ENCODE data around the gene ZNF343.
"Not testable (repeated sequence)": the region's sequence is repeated elsewhere in the genome, so short reads cannot be mapped to it uniquely, and the experiment has no call there.

The ZNF343 gene

DNA sequence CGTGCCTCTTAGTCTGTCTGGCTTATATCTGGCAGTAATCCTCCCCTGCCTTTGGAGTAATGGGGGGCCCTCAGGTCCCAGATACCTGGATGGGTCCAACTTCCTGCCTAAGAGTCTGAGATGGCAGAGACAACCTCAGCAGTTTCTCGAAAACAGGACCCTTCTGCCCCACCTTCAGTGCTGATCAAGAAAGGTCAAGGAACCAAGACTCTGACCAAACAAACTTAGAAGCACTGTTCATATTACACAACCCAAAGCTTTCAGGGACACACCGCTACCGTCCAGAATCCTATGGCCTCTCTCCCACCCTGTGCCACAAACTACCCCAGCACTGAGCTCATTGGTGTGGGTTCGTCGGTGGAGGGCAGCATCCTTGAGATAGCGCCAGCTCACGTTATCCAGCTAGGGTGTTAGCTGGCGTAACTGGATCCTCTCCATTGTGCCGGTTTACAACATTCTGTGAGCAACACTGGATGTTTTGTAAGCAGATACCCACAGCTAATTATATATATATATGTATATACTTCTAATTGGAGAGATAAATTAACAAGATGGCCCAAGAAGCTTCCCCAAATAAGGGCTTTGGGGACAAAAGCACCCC is 20.1 kb upstream of the ZNF343 start:
- no peaks in the 10 kb centered on the region for H3K27me3 ChIP-seq (ENCODE audit: insufficient read depth, low read length, poor library complexity, severe bottlenecking)
- no peak overlapping the region for H3K4me2 ChIP-seq (ENCODE audit: low read depth, low read length, poor library complexity, severe bottlenecking)
- no peak overlapping the region for H3K9ac ChIP-seq (ENCODE audit: low read depth, low read length, poor library complexity, severe bottlenecking)
- no peak overlapping the region for H2AFZ ChIP-seq (ENCODE audit: low read length)
- H3F3A ChIP-seq (ENCODE audit: low read depth): no peaks in the 10 kb centered on the region
- no peaks in the 10 kb centered on the region for H3K36me3 ChIP-seq (ENCODE audit: insufficient read depth, low read length)
- peaks cover 8% of the 10 kb centered on the region for H3K4me1 ChIP-seq (ENCODE audit: insufficient read depth, low read length, poor library complexity, severe bottlenecking)
- H3K79me2 ChIP-seq (ENCODE audit: insufficient read depth, low read length): no peaks in the 10 kb centered on the region
- no peaks in the 10 kb centered on the region for H4K20me1 ChIP-seq (ENCODE audit: insufficient read depth, low read length, poor library complexity, severe bottlenecking)
- TF ChIP-seq, protein P1, sequence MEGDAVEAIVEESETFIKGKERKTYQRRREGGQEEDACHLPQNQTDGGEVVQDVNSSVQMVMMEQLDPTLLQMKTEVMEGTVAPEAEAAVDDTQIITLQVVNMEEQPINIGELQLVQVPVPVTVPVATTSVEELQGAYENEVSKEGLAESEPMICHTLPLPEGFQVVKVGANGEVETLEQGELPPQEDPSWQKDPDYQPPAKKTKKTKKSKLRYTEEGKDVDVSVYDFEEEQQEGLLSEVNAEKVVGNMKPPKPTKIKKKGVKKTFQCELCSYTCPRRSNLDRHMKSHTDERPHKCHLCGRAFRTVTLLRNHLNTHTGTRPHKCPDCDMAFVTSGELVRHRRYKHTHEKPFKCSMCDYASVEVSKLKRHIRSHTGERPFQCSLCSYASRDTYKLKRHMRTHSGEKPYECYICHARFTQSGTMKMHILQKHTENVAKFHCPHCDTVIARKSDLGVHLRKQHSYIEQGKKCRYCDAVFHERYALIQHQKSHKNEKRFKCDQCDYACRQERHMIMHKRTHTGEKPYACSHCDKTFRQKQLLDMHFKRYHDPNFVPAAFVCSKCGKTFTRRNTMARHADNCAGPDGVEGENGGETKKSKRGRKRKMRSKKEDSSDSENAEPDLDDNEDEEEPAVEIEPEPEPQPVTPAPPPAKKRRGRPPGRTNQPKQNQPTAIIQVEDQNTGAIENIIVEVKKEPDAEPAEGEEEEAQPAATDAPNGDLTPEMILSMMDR (conservative IDR thresholded peaks at IDR 0.05; ENCODE audit: low read length): no peak
- TF ChIP-seq EZH2phosphoT487 (IDR thresholded peaks at IDR 0.05; ENCODE audit: borderline replicate concordance): no peak
- no peak overlapping the region for H3K4me3 ChIP-seq (ENCODE audit: low read length, poor library complexity, severe bottlenecking)
- H3K9me3 ChIP-seq (ENCODE audit: insufficient read depth, low read depth, low read length): no peaks in the 10 kb centered on the region
- no peaks in the 10 kb centered on the region for H3K9me2 ChIP-seq (replicated peaks; ENCODE audit: low read depth, low read length)

DNA sequence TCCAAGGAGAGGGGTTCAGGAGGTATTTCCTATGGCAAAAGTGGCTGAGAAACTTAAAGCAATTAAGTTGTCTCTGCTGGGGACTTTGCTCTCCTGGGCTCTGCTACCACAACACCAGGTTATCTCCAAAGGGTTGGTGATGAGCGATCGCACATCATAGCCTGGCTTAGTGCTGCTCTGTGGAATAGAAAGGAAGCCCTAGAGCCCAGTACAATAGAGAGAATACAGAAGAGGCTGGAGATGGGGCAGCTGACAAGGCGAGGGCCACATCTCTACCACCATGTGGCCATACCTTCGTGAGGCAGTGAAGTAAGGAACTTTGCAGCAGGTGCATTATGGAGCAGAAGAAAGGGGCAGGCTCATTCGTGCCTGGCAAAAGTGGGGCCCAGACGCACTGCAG is 19.0 kb upstream of the ZNF343 start:
- Histone ChIP-seq H3K79me2 (ENCODE audit: insufficient read depth, low read length) (no peaks in the 10 kb centered on the region), H3K4me2 (ENCODE audit: low read depth, low read length, poor library complexity, severe bottlenecking) (no peak overlapping the region), H3K4me3 (ENCODE audit: low read length, poor library complexity, severe bottlenecking) (no peak overlapping the region), H3K36me3 (ENCODE audit: insufficient read depth, low read length) (no peaks in the 10 kb centered on the region), H3F3A (ENCODE audit: low read depth) (no peaks in the 10 kb centered on the region), H3K9me3 (ENCODE audit: insufficient read depth, low read depth, low read length) (no peaks in the 10 kb centered on the region), H3K4me1 (ENCODE audit: insufficient read depth, low read length, poor library complexity, severe bottlenecking) (peaks cover 8% of the 10 kb centered on the region), H3K27me3 (ENCODE audit: insufficient read depth, low read length, poor library complexity, severe bottlenecking) (no peaks in the 10 kb centered on the region), H2AFZ (ENCODE audit: low read length) (no peak overlapping the region), H3K9me2 (replicated peaks; ENCODE audit: low read depth, low read length) (no peaks in the 10 kb centered on the region), H3K9ac (ENCODE audit: low read depth, low read length, poor library complexity, severe bottlenecking) (no peak overlapping the region), H4K20me1 (ENCODE audit: insufficient read depth, low read length, poor library complexity, severe bottlenecking) (no peaks in the 10 kb centered on the region)
- no peak for TF ChIP-seq EZH2phosphoT487 (IDR thresholded peaks at IDR 0.05; ENCODE audit: borderline replicate concordance)
- TF ChIP-seq, protein P1 (conservative IDR thresholded peaks at IDR 0.05; ENCODE audit: low read length): no peak

DNA sequence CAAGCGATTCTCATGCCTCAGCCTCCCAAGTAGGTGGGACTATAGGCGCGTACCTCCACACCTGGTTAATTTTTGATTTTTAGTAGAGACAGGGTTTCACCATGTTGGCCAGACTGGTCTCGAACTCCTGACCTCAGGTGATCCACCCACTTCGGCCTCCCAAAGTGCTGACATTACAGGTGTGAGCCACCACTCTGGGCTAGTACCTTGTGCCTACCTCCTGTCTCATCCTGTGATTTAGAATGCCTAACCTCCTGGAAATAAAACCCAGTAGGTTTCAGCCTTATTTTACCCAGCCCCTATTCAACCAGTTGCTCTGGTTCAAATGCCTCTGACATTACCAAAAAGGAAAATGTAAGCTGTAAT is 17.5 kb upstream of the ZNF343 start:
- not testable (repeated sequence) for H3K27me3 ChIP-seq (ENCODE audit: insufficient read depth, low read length, poor library complexity, severe bottlenecking); H3K9ac ChIP-seq (ENCODE audit: low read depth, low read length, poor library complexity, severe bottlenecking); H3K9me3 ChIP-seq (ENCODE audit: insufficient read depth, low read depth, low read length); H3K4me3 ChIP-seq (ENCODE audit: low read length, poor library complexity, severe bottlenecking); H3K79me2 ChIP-seq (ENCODE audit: insufficient read depth, low read length); H2AFZ ChIP-seq (ENCODE audit: low read length); H3K36me3 ChIP-seq (ENCODE audit: insufficient read depth, low read length); H3K4me1 ChIP-seq (ENCODE audit: insufficient read depth, low read length, poor library complexity, severe bottlenecking); H3K4me2 ChIP-seq (ENCODE audit: low read depth, low read length, poor library complexity, severe bottlenecking); H4K20me1 ChIP-seq (ENCODE audit: insufficient read depth, low read length, poor library complexity, severe bottlenecking); H3K9me2 ChIP-seq (replicated peaks; ENCODE audit: low read depth, low read length); H3F3A ChIP-seq (ENCODE audit: low read depth)
